Cerebellar cortex (tissue), 1 donor: ENCODE data around the gene SMYD2.

ENCODE experiments used
- DNase-seq: peaks from one replicate; pipeline ENCODE4 v3.0.0-alpha.2; 2015; ENCODE audit warnings: low spot score

The SMYD2 gene

DNA sequence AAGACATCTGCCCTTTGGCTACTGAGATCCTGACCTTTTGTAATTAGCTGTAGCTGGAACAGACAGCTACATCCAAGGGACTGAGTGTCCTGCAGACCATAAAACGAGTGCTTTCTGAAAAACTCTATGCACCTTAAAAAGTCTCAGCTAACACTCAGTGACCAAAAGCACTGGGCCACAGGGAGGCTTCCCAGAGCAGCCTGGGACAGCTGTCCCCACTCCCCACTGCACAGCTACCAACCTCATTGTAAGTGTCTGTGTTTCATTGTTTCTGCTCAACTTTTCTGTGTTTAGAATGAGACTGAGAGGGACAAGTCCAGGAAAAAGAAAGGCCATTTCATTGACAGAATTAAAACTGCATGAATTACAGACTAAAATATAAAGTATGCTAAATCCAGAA is 80.7 kb downstream of the SMYD2 start:
- DNase-seq, result no peak

DNA sequence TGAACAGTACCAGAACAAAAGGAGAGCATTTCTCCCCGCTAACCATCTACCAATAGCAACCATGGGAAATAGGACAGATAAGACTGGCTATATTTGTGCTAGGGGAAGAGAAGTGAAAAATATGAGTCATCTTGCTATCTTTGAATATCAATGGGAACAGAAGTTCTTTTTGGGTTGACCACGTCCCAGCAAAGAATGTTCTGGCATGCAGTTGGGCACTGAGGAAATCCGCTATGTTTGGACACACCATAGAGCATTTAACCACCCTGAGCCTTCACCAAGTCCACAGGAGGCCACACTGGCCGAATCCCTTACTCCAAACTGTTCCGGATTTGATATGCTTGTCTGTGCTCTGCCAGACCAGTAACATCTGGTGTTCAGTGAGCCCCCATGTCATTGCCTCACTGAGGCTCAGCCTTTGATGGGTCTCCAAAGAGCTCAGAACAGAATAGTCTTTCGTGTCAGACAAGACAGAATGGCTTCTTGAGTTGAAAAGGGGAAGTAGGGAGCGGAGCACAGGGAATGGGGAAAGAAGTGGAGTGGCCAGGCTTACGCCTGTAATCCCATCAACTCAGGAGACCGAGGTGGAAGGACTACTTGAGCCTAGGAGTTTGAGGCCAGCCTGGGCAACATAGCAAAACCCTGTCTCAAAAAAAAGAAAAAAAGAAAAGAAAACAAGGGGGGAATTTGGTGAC is 81.4 kb downstream of the SMYD2 start:
- DNase-seq, result no peak

DNA sequence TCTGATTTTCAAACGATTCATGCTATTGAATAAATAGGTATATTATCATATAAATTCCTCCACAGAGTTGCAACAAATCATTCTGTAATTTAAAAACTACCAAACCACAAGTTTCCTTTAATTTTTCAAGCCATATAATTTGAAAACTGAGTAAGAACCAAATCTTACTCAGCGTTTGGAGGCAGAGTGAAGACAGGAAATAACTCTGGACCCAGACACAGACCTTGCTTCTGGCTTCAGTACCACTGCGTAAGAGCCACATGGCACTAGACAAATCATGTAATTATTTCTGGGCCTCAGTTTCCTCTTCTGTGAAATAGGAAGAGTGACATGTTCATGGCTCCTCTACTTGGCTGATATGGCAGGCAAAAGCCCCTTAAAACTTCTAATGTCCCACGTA is 82.4 kb downstream of the SMYD2 start:
- no peak for DNase-seq

DNA sequence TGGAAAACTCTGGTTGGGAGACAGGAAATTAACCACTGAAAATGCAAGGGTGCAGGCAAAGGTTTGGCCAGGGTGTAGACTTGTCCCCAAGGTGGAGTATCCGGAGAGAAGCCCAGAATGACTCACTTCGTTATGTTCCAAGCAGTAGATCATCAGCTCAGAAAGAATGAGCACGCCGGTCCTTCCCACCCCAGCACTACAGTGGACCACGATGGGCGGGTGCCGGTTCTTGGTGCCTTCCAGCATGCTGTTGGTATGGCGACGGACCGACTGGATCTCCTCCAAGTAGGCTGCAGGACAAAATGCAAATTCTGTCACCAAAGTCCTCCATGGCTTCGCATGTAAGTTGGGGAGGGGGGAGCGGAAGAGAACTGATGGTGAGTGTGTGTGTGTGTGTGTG is 83.4 kb downstream of the SMYD2 start:
- no peak for DNase-seq

DNA sequence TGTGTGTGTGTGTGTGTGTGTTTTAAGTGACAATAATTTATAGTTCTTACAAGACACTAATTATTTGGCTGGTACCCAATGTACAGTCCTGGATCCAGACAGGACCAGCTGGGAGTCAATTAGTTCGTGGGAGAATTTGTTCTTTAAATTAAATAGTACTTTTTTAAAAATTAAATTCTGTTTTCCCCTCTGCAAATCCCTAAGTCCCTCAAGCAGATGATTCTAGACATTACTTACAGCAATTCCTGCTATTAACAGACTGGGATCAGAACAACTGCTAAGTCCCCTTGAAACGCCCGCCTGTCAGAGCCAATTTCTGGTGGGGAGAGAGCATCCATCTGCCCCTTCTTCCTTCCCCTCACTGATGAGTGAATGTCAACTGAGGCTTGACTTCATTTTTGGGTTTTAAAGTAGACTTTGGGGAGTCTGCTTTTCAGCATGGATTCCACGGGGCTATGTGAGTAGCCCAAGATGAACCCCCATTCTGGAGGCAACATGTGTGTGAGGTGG is 83.9 kb downstream of the SMYD2 start:
- no peak for DNase-seq

DNA sequence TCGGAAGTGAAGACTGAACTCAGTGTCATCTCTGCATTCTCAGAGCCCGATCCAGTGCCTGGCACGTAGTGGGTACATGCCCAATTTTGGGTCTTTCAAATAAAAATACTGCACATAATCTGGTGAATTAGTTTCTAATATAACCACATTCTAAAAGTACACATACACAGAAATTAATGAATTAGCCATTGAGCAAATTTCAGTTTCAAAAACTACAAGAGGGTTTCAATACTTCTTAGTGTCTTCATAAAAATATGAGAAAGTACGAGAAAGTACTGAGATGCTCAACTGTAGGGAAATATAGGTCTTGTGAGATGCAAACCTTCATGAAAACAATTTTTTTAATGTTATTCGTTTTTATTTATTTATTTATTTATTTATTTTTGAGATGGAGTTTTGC is 86.9 kb downstream of the SMYD2 start:
- no peak for DNase-seq

DNA sequence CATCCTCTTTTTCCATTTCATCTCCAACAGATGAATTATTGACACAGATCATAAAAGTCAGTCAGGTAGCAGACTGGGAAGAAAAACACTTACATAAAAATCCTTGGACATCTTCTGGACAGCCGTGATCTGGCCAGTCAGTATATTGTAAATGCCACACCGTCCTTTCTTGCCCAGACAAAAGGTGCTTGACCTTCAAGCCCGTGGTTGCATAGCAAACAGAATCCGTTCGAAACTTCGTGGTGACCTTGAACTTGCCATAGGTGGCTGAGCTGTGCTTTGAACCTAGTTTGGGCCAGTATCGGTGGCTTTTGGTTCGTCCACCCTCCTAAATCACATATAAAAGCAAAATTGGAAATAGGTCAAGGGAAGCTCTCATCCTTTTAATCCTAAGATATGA is 88.4 kb downstream of the SMYD2 start:
- DNase-seq, result no peak

DNA sequence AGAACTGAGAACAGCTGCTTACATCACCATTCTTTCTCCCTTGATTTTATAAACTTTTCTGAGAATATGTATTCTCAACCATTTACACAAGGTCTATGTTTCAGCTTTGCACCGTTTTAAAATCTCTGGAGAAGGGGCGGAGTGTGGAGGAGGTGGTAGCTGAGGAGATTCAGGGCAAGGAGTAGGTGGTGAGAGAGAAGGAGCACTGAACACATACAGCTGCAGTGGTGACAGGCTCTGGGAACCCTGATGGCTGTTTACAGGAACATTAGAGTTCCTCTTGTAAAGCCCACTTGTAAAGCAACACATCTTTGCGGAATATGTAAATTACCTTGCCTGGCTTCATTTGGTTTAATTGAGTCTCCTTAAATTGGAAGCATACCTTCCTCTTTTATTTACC is 89.7 kb downstream of the SMYD2 start:
- DNase-seq, result no peak

DNA sequence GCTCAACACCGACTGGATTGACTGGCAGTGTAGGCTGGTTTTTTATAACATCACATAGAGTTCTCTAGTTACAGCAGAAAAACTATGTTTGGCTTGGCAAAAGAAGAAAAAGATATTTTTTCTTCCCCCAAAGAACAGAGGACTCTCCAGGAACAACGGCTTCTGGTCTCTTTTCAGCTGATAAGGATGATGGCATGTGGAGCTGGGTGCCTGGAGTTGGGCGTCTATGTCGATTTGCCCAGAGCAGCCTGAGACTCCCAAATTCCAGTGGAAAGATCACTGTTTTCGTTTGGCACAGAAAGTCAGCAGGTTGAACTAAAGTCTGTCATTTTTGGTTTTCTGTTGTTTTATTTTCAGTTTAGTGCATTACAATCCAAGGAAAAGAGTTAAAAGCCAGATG is 91.1 kb downstream of the SMYD2 start:
- DNase-seq, result no peak

DNA sequence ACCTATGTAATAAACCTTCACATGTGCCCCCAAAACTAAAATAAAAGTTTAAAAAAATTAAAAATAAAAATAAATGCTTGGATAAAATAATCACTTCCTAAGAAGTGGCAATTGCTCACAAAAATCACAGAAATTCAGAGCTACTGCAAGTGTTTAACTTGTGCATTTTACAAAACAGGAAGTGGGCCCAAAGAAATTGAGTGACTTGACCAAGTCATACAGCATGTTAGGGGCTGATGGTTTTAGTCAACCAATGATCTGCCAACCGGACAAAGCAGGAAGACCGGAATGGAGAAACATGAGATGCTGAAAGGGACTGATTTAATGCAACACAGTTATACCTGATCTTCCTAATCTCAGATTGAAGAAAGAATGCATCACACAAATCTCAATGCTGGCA is 96.5 kb downstream of the SMYD2 start:
- DNase-seq, result no peak

DNA sequence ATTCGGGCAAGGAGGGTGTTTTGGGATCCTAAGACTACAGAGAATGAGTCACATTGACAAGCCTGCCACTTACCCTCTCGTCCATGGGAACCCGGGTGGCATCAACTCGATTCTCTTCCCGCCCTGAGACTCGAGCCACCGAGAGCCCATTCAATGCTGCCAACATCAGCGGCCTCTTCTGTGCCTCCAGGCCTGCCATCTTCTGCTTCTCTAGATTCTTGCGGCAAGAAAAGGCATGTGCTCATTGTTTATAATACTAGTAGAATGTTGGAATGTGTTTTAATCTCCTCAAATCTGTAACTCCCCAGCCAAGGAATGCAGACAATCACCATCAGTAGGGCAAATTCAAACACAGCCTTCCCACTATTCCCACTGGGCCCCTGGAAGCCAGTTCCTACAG is 96.9 kb downstream of the SMYD2 start:
- DNase-seq, result no peak

DNA sequence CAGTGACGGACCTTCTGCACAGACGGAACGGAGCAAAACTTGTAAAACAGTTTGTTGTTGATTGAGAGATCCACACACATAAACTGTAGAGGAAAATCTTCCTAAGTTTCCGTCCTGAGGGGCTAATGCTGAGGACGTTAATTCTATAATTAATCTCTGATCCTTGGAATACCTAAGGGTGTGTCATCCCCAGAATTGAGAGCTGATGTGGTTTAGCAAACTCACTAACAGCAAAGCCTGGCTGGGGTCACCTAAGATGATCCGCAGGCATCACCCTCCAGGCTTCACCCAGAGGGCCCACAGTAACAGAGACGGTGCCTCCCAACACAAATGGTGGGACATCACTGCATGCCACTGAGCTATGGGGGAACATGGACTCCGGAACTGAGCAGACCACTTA is 97.5 kb downstream of the SMYD2 start:
- DNase-seq, result no peak

DNA sequence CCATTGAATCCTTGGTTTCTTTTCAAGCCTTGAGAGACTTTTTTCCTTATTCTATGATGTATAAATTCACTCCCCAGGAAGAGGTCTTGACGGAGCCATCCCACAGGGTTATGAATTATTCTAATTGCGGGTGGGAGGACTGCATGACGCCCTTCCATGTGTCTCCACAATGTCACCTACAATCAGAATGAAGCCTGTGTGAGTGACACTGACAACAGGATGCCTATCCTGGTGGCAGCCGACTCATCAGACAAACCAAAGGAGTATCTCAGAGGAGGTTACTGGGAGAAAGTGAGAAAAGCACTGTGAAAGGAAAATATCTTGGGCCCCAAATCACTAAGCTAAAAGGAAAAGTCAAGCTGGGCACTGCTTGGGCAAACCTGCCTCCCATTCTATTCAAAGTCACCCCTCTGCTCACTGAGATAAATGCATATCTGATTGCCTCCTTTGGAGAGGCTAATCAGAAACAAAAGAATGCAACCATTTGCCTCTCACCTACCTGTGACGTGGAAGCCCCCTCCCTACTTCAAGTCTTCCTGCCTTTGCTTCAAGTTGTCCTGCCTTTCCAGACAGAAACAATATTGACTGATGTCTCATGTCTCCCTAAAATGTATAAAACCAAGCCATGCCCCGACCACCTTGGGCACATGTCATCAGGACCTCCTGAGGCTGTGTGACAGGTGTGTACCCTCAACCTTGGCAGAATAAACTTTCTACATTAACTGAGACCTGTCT is 98.4 kb downstream of the SMYD2 start:
- no peak for DNase-seq

DNA sequence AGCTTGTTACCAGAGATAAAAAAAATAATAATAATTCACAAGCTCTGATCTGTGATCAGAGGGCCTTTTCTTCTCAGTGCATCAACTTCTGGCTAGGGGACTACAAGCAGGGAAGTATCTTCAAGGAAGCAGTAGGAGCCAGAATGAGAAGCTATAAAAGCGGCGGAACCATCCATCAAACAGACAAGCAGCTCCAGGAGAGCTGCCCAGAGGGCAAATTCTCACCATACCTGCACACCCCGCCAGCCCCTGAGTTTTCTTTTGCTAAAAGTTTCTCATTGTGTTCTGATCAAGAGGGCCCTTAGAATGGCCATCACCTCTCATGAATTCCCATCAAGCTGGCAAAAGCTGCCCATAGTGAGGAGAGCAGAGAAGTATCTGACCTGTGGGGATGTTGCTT is 99.4 kb downstream of the SMYD2 start:
- DNase-seq, result no peak

DNA sequence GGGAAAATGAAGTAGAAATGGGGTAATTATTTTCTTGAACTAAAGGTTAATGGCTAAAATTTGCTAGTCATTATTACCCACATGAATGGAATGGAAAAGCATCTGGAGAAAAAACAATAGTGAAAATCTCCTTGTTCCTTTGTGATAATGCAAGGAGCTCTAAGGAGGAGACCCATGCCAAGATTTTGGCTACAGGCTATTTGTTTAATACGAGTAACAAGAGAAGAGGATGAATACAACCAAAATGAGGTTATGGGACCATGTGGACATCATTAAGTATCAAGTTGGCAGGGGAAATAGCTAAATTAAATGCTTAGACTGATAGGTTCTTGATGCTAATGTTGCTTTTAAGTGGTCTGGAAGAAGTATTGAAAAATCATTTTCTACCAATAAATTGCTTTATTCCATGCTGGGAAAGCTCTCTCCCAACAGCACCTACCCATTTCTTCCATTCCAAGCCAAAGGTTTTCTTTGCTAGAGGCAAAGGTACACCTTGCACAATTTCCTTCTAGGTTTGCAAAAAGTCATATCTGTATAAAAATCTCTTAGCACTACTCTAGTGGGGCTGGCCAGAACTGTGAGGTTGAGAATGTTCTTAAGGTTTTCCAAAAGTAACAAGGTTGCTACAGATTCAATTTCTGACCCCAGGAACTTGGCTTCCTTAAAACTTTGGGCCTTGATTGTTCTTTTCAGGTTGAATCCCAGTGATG is 100.2 kb downstream of the SMYD2 start:
- no peak for DNase-seq

DNA sequence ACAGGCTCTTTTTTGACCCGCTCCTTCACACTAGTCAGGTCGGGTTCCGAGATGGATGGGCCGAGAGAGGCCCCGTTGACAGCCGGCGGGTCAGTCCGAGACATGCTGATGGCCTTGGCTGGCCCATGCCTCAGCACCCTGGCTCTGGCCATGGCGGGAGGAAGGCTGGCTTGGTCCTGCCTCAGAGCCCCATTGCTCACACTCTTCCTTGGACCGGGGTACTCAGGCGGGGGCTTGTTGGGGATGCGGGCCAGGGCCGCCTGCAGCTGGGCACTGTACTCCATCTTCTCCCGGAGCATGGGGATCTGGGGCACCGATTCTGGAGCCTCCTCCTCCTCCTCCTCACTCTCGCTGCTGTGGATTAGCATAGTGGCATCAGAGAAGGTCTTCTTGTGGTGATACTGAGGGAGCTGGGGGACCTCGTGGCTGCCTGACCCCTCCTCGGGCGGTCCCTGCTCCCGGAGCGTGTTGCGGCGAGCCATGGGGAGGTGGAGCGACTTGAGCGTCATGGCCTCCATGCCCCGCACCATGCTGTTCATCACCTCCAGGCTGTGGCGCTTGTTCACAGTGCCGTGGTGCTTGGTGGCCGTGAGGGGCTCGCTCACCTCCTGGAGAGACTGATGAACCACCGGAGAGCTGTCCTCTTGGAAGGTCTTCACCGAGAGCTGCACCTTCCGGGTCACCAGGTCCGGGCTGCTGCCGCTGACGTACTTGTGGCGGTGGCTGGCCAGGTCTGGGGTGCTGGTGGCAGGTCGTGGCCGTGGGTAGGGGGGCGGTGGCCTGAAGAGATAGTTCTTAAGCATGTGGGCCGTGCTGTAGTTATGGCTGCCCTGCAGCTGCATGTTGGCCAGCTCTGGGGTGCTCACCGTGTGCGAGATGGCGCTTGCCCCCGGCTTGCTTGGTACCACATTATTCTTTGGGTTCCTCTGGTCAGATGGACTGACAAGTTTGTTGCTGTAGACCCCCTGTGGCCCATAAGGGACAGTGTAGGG is 102.7 kb downstream of the SMYD2 start:
- no peak for DNase-seq

DNA sequence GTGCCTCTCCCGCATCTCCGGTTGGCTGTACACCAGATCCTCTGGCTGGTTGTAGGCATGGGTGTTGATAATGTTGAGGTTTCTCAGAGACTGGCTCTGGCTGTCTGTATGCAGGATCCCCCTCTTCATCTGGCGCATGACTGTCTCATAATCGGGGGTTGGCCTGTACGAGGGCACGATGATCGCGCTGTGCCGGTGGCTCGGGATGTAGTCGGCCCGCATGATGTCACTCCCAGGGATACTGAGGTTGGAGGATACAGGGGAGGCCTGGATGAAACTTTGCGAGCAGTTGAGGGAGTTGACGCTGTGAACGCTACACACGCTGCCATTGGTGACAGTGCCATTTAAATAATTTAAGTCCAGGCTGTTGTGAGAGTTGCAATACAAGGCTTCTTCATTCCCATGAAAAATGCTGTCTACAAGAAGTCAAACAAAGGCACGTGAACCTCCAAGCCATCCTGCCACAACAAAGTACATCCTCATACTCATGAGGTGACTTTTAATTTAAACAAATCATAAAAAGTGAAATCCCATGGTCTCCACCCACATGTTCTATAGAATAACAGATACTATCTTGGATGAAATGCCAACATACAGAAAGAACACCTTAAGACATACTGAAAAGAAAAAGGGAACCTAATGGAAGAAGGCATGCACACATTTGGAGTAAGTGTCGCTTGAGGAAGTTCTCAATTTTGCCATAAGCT is 103.6 kb downstream of the SMYD2 start:
- DNase-seq, result no peak

DNA sequence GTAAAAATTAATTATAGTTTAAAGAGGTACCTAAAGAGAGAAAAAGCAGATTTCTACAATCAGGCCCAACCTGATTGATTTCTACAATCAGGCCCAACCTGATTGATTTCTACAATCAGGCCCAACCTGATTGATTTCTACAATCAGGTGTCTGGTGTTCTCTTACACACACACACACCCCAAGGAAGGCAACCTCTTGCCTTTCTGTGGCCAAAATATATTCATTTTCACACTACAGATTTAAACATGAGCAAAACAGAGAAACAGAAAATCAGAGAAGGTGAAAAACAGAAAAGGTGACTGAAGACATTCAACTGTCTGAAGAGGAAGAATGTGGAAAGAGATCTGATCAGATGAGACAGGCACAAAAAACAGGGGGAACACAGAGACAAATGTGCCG is 104.5 kb downstream of the SMYD2 start:
- no peak for DNase-seq

DNA sequence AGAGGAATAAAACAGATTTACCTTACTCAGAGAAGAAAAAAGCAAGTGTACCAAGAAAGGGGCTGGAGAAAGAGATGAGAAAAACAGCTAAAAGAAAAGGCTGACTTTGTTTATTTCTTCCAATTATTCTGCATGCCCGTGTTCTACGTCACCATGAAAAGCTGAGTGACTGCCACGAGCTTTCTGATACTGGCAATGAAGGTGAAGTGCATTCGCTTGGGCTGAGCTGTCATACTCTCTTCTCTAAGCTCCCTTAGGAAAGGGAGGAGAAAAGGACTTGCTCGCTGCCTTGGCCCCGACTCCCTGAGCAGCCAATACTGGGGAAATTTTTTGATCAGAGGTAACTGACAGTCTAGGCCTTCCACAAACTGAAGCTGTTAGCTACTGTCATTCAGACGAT is 105.4 kb downstream of the SMYD2 start:
- no peak for DNase-seq
